ENCODE data around the gene NAT14. TPM values are rescaled to one million over a fixed set of nuclear protein-coding genes. Genes with fewer than 3 reads are reported as not detected.
A peak's percentile ranks its signal among the peaks of the same experiment; 100 is the strongest.

The NAT14 gene
- polyA plus RNA-seq, 2 donors: 4.2 to 6.8 TPM

- Histone ChIP-seq H3K9me3 (ENCODE audit: control insufficient read depth in 2 of 2, insufficient read depth in 1 of 2, low read depth in 1 of 2, low read length in 1 of 2) (no peaks in the 10 kb centered on the region), H3K27ac (ENCODE audit: low read depth in 2 of 2, low read length in 1 of 2) (no peak overlapping the region), H3K4me1 (ENCODE audit: control insufficient read depth in 2 of 2, insufficient read depth in 2 of 2, low read length in 1 of 2) (peaks cover 8 to 9% of the 10 kb centered on the region in 2 donors), H3K27me3 (ENCODE audit: control insufficient read depth in 1 of 2, insufficient read depth in 2 of 2, low read length in 2 of 2) (no peaks in the 10 kb centered on the region), H3K36me3 (ENCODE audit: control insufficient read depth in 2 of 2, insufficient read depth in 2 of 2, low read length in 1 of 2) (no peaks in the 10 kb centered on the region), H3K4me3 (ENCODE audit: low read depth in 1 of 2, low read length in 2 of 2) (no peak overlapping the region)
- 64 to 70% methylated on average over 20 to 21 of the region's 21 CpGs for WGBS, 2 donors
These were observed 4.9 kb downstream of the NAT14 start for GRCh38 chr19:55489711-55490477.

DNA sequence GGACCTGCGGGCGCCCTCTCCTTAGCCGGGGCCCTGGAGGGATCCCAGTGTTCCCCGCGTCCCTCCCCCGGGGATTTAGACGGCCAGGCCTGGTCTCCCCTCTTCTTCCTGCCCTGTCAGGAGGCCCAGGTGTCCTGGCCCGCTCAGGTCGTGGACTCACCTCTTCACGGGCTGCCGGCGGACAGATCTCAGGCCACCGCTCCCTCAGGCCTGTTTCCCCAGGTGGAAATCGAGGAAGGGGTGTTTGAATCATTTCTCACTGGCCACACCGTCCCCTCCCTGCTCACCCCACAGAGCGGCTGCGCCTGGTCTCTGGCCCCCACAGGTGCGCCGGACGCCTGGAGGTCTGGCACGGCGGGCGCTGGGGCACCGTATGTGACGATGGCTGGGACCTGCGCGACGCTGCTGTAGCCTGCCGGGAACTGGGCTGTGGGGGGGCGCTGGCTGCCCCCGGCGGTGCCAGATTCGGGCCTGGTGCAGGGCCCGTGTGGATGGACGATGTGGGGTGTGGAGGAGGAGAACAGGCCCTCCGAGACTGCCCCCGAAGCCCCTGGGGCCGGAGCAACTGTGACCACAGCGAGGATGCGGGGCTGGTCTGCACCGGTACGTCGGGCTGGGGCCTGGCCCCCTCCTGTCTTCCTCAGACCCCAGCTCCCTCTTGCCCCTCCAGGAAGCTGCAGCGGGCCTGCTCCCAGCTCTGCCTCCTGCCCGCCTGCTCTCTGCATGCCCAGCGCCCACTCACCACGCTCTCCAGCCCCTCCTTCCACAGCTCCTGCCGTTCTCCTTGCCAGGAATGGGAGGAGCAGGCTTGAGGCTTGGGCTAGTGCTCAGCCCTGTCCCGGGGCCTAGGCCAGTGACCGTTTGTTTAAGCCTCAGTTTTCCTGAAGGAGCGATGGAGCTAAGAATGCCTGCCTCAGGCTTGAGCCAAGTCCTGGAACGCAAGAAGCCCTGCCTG lies 5.8 kb downstream of the NAT14 start:
- Histone ChIP-seq H3K27ac (ENCODE audit: low read depth in 2 of 2, low read length in 1 of 2) (peak overlapping the region in 1 of 2 donors; percentile 28), H3K36me3 (ENCODE audit: control insufficient read depth in 2 of 2, insufficient read depth in 2 of 2, low read length in 1 of 2) (no peaks in the 10 kb centered on the region), H3K27me3 (ENCODE audit: control insufficient read depth in 1 of 2, insufficient read depth in 2 of 2, low read length in 2 of 2) (no peaks in the 10 kb centered on the region), H3K4me1 (ENCODE audit: control insufficient read depth in 2 of 2, insufficient read depth in 2 of 2, low read length in 1 of 2) (peaks cover 5 to 8% of the 10 kb centered on the region in 2 donors), H3K9me3 (ENCODE audit: control insufficient read depth in 2 of 2, insufficient read depth in 1 of 2, low read depth in 1 of 2, low read length in 1 of 2) (no peaks in the 10 kb centered on the region), H3K4me3 (ENCODE audit: low read depth in 1 of 2, low read length in 2 of 2) (no peak overlapping the region)
- WGBS, 2 donors: 75 to 78% methylated on average over 47 to 52 of the region's 52 CpGs

DNA sequence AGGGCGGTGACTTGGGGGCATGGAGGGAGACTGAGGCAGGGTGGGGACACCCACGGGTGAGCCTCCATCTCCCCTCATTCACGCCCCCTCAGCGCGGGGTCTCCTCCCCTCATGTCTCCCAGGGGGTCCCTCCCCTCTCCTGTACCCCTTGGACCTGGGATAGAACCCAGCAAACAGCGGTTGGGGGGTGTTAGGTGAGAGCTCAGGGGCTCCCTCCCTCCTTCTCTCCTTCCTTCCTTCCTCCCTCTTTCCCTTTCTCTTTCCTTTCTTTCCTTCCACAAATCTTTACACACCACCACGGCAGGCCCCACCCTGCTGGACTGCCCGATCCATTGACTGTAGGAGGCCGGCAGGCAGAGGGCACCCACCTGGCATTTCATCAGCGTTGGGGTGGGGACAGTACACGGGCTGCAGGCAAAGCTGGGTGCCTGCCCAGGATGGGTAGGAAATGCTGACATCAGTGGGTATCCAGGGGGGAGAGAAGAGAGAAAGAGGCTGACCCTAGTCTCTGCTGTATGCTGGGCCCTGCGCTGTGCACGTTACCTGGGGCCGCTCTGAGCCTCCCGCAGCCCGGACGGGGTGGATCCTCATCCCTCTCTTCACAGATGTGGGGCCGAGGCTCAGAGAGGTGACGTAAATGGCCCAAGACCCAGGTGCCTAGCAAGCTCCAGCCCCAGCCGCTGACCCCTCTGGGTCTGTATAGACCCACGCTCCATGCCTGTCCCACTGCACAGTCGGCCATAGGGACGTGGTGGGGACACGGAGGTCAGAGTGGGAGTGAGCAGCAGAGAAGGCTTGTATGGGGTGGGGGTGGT lies 6.8 kb downstream of the NAT14 start:
- H3K27ac ChIP-seq (ENCODE audit: low read depth in 2 of 2, low read length in 1 of 2): peak overlapping the region in 1 of 2 donors; percentile 28

DNA sequence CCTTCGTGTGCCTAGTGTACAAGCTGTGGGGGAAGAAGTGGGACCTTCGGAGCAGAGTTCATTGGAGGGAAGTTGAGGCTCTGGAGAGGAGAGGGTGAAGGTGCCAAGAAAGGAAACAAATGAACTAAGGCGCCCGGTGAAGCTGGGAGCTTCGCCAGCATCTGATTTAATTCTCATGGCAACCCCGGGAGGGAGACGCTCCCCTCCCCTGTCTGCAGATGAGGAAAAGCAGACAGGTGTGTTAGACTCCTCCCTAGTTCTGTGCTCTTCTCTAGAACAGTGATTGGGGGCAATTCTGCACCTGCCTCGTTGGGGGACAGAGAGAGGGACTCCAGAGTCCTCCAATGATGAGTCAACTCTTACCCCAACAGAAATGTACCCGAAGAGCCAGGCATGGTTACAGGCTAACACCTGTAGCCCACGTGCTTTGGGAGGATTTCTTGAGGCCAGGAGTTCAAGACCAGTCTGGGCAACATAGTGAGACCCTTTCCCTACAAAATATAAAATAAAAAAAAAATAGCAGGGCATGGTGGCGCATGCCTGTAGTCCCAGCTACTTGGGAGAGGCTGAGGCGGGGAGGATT lies 7.5 kb downstream of the NAT14 start:
- H3K27me3 ChIP-seq (ENCODE audit: control insufficient read depth in 1 of 2, insufficient read depth in 2 of 2, low read length in 2 of 2): no peaks in the 10 kb centered on the region
- no peak overlapping the region for H3K4me3 ChIP-seq (ENCODE audit: low read depth in 1 of 2, low read length in 2 of 2)
- H3K36me3 ChIP-seq (ENCODE audit: control insufficient read depth in 2 of 2, insufficient read depth in 2 of 2, low read length in 1 of 2): no peaks in the 10 kb centered on the region
- peaks cover 3 to 8% of the 10 kb centered on the region in 2 donors for H3K4me1 ChIP-seq (ENCODE audit: control insufficient read depth in 2 of 2, insufficient read depth in 2 of 2, low read length in 1 of 2)
- no peak overlapping the region for H3K27ac ChIP-seq (ENCODE audit: low read depth in 2 of 2, low read length in 1 of 2)
- no peaks in the 10 kb centered on the region for H3K9me3 ChIP-seq (ENCODE audit: control insufficient read depth in 2 of 2, insufficient read depth in 1 of 2, low read depth in 1 of 2, low read length in 1 of 2)
- 32 to 46% methylated on average over 12 of the region's 12 CpGs for WGBS, 2 donors

More for the DNA sequence above, 6.8 kb downstream of the NAT14 start:
- H3K9me3 ChIP-seq (ENCODE audit: control insufficient read depth in 2 of 2, insufficient read depth in 1 of 2, low read depth in 1 of 2, low read length in 1 of 2): no peaks in the 10 kb centered on the region
- no peak overlapping the region for H3K4me3 ChIP-seq (ENCODE audit: low read depth in 1 of 2, low read length in 2 of 2)
- WGBS, 2 donors: 53 to 60% methylated on average over 24 of the region's 24 CpGs
- H3K36me3 ChIP-seq (ENCODE audit: control insufficient read depth in 2 of 2, insufficient read depth in 2 of 2, low read length in 1 of 2): no peaks in the 10 kb centered on the region
- H3K4me1 ChIP-seq (ENCODE audit: control insufficient read depth in 2 of 2, insufficient read depth in 2 of 2, low read length in 1 of 2): peaks cover 5 to 8% of the 10 kb centered on the region in 2 donors
- H3K27me3 ChIP-seq (ENCODE audit: control insufficient read depth in 1 of 2, insufficient read depth in 2 of 2, low read length in 2 of 2): no peaks in the 10 kb centered on the region

DNA sequence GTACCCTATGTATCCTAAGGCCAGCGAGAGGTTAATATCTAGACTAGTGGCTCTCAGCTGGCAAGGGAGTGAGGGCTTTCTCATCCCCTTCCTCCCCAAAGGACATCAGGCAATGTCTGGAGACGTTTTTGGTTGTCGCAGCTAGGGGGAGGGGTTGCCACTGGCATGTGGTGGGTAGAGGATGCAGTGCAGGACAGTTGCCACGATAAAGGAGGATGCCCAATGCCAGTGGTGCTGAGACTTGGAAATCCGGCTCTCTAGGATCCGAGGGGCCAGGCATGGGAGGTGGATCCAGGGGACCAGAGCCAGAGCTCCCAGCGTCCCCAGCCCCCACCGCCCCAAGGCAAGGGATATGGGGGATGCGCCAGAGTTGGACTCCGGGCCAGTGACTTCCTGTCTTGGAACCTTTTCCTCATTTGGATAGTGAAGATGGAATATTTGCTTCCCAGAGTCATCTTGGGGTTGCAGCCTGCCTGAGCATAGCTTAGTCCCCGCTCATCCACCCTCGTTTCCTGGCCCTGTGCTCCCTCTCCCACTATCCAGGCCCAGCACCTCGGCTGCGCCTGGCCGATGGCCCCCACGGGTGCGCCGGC lies 8.2 kb downstream of the NAT14 start:
- Histone ChIP-seq H3K27ac (ENCODE audit: low read depth in 2 of 2, low read length in 1 of 2) (peak overlapping the region in 1 of 2 donors; percentile 38), H3K4me1 (ENCODE audit: control insufficient read depth in 2 of 2, insufficient read depth in 2 of 2, low read length in 1 of 2) (peaks cover 3 to 8% of the 10 kb centered on the region in 2 donors), H3K27me3 (ENCODE audit: control insufficient read depth in 1 of 2, insufficient read depth in 2 of 2, low read length in 2 of 2) (no peaks in the 10 kb centered on the region), H3K4me3 (ENCODE audit: low read depth in 1 of 2, low read length in 2 of 2) (no peak overlapping the region), H3K36me3 (ENCODE audit: control insufficient read depth in 2 of 2, insufficient read depth in 2 of 2, low read length in 1 of 2) (no peaks in the 10 kb centered on the region), H3K9me3 (ENCODE audit: control insufficient read depth in 2 of 2, insufficient read depth in 1 of 2, low read depth in 1 of 2, low read length in 1 of 2) (no peaks in the 10 kb centered on the region)
- WGBS, 2 donors: 38 to 51% methylated on average over 17 to 18 of the region's 18 CpGs

GRCh38 chr19:55493645-55494171 lies 8.7 kb downstream of the NAT14 start:
- WGBS, 2 donors: 52 to 59% methylated on average over 30 to 38 of the region's 38 CpGs
- no peak overlapping the region for H3K4me3 ChIP-seq (ENCODE audit: low read depth in 1 of 2, low read length in 2 of 2)
- H3K9me3 ChIP-seq (ENCODE audit: control insufficient read depth in 2 of 2, insufficient read depth in 1 of 2, low read depth in 1 of 2, low read length in 1 of 2): no peaks in the 10 kb centered on the region
- H3K27ac ChIP-seq (ENCODE audit: low read depth in 2 of 2, low read length in 1 of 2): peak overlapping the region in 1 of 2 donors; percentile 38
- peaks cover 3 to 8% of the 10 kb centered on the region in 2 donors for H3K4me1 ChIP-seq (ENCODE audit: control insufficient read depth in 2 of 2, insufficient read depth in 2 of 2, low read length in 1 of 2)
- no peaks in the 10 kb centered on the region for H3K27me3 ChIP-seq (ENCODE audit: control insufficient read depth in 1 of 2, insufficient read depth in 2 of 2, low read length in 2 of 2)
- no peaks in the 10 kb centered on the region for H3K36me3 ChIP-seq (ENCODE audit: control insufficient read depth in 2 of 2, insufficient read depth in 2 of 2, low read length in 1 of 2)

DNA sequence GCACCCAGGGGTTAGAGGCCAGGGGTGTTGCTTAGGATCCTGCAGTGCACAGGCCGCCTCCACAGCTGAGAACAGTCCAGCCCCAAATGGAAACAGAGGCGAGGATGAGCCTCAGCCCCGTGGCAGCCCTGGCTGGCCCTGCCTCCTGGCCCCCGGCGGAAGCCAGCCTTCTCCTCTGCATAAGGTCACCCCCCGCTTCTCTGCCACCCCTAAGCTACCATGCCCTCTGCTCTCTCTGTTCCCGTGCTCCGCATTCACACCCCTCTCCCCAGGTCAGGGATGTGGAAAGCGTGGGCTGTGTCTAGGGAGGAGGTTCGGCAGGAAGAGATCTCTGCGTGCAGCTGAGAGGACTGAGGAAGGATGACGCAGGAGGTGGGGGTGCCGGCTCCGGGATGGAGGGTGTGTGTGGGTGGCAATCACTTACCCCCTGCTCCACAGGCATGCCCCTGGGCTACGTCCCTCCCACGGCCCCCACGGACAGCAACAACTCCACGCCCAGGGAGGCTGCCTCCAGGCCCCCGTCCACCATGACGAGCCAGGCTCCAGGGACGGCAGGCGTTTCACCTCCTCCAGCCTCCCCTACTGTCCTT lies 9.3 kb downstream of the NAT14 start:
- no peaks in the 10 kb centered on the region for H3K36me3 ChIP-seq (ENCODE audit: control insufficient read depth in 2 of 2, insufficient read depth in 2 of 2, low read length in 1 of 2)
- H3K4me1 ChIP-seq (ENCODE audit: control insufficient read depth in 2 of 2, insufficient read depth in 2 of 2, low read length in 1 of 2): peaks cover 3 to 8% of the 10 kb centered on the region in 2 donors
- WGBS, 2 donors: 40 to 43% methylated on average over 19 to 22 of the region's 22 CpGs
- H3K9me3 ChIP-seq (ENCODE audit: control insufficient read depth in 2 of 2, insufficient read depth in 1 of 2, low read depth in 1 of 2, low read length in 1 of 2): no peaks in the 10 kb centered on the region
- H3K27ac ChIP-seq (ENCODE audit: low read depth in 2 of 2, low read length in 1 of 2): peak overlapping the region in 1 of 2 donors; percentile 34
- H3K4me3 ChIP-seq (ENCODE audit: low read depth in 1 of 2, low read length in 2 of 2): no peak overlapping the region
- H3K27me3 ChIP-seq (ENCODE audit: control insufficient read depth in 1 of 2, insufficient read depth in 2 of 2, low read length in 2 of 2): no peaks in the 10 kb centered on the region

DNA sequence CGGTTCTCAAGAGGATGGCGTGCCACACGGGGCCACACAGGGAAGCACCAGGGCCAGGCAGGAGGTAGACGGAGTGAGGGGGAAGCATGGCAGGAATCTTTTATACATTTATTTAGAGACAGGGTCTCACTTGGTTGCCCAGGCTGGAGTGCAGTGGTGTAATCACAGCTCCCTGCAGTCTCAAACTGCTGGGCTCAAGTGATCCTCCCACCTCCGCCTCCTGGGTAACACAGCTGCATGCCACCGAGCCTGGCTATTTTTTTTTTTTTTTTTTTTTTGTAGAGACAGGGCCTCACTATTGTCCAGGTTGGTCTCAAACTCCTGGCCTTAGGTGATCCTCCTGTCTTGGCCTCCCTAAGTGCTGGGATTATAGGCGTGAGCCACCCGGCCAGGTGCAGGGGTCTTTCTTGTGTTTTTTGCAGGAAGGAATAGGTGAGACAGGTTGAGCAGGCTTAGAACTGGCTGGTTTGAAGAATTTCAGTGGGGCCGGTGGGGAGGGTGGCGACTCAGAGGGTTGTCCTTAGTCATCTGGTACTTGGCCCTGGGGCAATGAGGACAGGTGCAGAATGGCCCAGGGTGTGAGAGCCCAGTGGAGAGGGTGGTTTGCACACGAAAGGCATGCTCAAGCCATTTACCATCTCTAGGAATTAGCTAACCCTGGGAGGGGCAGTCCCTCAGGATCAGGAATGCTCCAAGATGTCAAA lies 10.8 kb downstream of the NAT14 start:
- Histone ChIP-seq H3K27me3 (ENCODE audit: control insufficient read depth in 1 of 2, insufficient read depth in 2 of 2, low read length in 2 of 2) (no peaks in the 10 kb centered on the region), H3K4me3 (ENCODE audit: low read depth in 1 of 2, low read length in 2 of 2) (no peak overlapping the region), H3K4me1 (ENCODE audit: control insufficient read depth in 2 of 2, insufficient read depth in 2 of 2, low read length in 1 of 2) (peaks cover 3 to 8% of the 10 kb centered on the region in 2 donors), H3K9me3 (ENCODE audit: control insufficient read depth in 2 of 2, insufficient read depth in 1 of 2, low read depth in 1 of 2, low read length in 1 of 2) (no peaks in the 10 kb centered on the region), H3K36me3 (ENCODE audit: control insufficient read depth in 2 of 2, insufficient read depth in 2 of 2, low read length in 1 of 2) (no peaks in the 10 kb centered on the region), H3K27ac (ENCODE audit: low read depth in 2 of 2, low read length in 1 of 2) (no peak overlapping the region)
- WGBS, 2 donors: 68 to 80% methylated on average over 11 of the region's 11 CpGs
